Ovary (tissue), 3 donors: ENCODE data around the gene DENND1A.

Source experiments
- POLR2A ChIP-seq: fragments of 450-650 bp; IDR thresholded peaks from one replicate; pipeline ENCODE4 v1.6.1; 2017; ENCODE audit warnings: antibody characterized with exemption, mild to moderate bottlenecking, moderate library complexity
- TF ChIP-seq, protein P1 (sequence below), 3 donors: fragments of 450-650 bp in 2 of 3; fragments of 200-600 bp in 1 of 3; IDR thresholded peaks; one replicate each; pipeline versions ENCODE4 v1.5.1 to v1.8.0; 2016 to 2022; ENCODE audit warnings: antibody characterized with exemption in 3 of 3, mild to moderate bottlenecking in 1 of 3
- donor health status: DM: no; HTN: no; CAD: no.

DNA sequence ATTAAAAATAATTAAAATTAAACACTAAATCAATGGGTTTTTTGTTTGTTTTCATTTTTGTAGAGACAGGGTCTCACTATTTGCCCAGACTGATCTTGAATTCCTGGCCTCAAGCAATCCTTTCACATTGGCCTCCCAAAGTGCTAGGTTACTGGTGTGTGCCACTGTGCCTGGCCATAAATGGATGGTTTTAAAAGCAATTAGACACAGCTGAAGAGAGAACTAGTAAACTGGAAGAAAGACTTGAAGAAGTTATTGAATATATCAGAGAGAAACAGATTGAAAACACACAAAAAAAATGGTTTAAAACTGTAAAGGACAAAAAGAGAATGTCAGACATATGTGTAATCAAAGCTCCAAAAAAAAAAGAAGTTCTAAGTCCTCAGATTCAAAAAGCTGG lies 83.0 kb downstream of the DENND1A start:
- no peak for TF ChIP-seq POLR2A
- TF ChIP-seq, protein P1, sequence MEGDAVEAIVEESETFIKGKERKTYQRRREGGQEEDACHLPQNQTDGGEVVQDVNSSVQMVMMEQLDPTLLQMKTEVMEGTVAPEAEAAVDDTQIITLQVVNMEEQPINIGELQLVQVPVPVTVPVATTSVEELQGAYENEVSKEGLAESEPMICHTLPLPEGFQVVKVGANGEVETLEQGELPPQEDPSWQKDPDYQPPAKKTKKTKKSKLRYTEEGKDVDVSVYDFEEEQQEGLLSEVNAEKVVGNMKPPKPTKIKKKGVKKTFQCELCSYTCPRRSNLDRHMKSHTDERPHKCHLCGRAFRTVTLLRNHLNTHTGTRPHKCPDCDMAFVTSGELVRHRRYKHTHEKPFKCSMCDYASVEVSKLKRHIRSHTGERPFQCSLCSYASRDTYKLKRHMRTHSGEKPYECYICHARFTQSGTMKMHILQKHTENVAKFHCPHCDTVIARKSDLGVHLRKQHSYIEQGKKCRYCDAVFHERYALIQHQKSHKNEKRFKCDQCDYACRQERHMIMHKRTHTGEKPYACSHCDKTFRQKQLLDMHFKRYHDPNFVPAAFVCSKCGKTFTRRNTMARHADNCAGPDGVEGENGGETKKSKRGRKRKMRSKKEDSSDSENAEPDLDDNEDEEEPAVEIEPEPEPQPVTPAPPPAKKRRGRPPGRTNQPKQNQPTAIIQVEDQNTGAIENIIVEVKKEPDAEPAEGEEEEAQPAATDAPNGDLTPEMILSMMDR (IDR thresholded peaks at IDR 0.05): no peak
